M059J (cell line): ENCODE data around the gene GDPD1. TPM values are rescaled to one million over a fixed set of nuclear protein-coding genes. Genes with fewer than 3 reads are reported as not detected.
A peak's percentile ranks its signal among the peaks of the same experiment; 100 is the strongest.
"Not testable (repeated sequence)": the region's sequence is repeated elsewhere in the genome, so short reads cannot be mapped to it uniquely, and the experiment has no call there.

Experiments
- DNase-seq: peaks from one replicate; pipeline ENCODE4 v3.0.0-alpha.2; 2012; ENCODE audit warnings: low read depth
- total RNA-seq: library from RNA; depleted of rRNA; stranded (reverse); fragments of >200 nt; shearing (Covaris generic); gene quantifications from 2 replicates; pipeline ENCODE4 v1.2.3, GENCODE V29; 2014; rRNA removed

Gene GDPD1
- 2.9 TPM in 1 of 2 replicates, not detected in the other for total RNA-seq

- peak; percentile 89 for DNase-seq
Observed at GRCh38 chr17:59220328-59221158, at the start of gene GDPD1. TSS of gene GDPD1 (plus strand) at chr17:59220511. CDS start at chr17:59220610, 99 bp downstream.

GRCh38 chr17:59172436-59173004 lies 47.8 kb upstream of the GDPD1 start:
- no peak for DNase-seq

GRCh38 chr17:59174671-59175070 lies 45.6 kb upstream of the GDPD1 start:
- DNase-seq = no peak

GRCh38 chr17:59175076-59175475 lies 45.2 kb upstream of the GDPD1 start:
- no peak for DNase-seq

- DNase-seq = no peak
Observed at GRCh38 chr17:59178266-59178985, 41.9 kb upstream of the GDPD1 start.

GRCh38 chr17:59179601-59180000 lies 40.7 kb upstream of the GDPD1 start:
- DNase-seq = not testable (repeated sequence)

- no peak for DNase-seq
Observed at GRCh38 chr17:59180626-59181025, 39.7 kb upstream of the GDPD1 start.

- no peak for DNase-seq
Observed at GRCh38 chr17:59181481-59181880, 38.8 kb upstream of the GDPD1 start.

GRCh38 chr17:59185997-59186396 lies 34.3 kb upstream of the GDPD1 start:
- DNase-seq = no peak

- DNase-seq = no peak
Observed at GRCh38 chr17:59186850-59187249, 33.5 kb upstream of the GDPD1 start.

GRCh38 chr17:59190806-59191205 lies 29.5 kb upstream of the GDPD1 start:
- no peak for DNase-seq

GRCh38 chr17:59193336-59193862 lies 26.9 kb upstream of the GDPD1 start:
- DNase-seq = no peak

GRCh38 chr17:59199398-59199797 lies 20.9 kb upstream of the GDPD1 start:
- DNase-seq = no peak

- no peak for DNase-seq
Observed at GRCh38 chr17:59202320-59202719, 18.0 kb upstream of the GDPD1 start.

- no peak for DNase-seq
Observed at GRCh38 chr17:59219370-59219769, 941 bp upstream of the GDPD1 start.

GRCh38 chr17:59219992-59220327 lies 351 bp upstream of the GDPD1 start:
- no peak for DNase-seq

- peak; percentile 7 for DNase-seq
Observed at GRCh38 chr17:59221159-59221847, 992 bp downstream of the GDPD1 start.

- no peak for DNase-seq
Observed at GRCh38 chr17:59223813-59224212, 3.5 kb downstream of the GDPD1 start.

- not testable (repeated sequence) for DNase-seq
Observed at GRCh38 chr17:59228588-59228987, 8.3 kb downstream of the GDPD1 start.

GRCh38 chr17:59230764-59231163 lies 10.5 kb downstream of the GDPD1 start:
- DNase-seq = no peak

- no peak for DNase-seq
Observed at GRCh38 chr17:59234631-59235030, 14.3 kb downstream of the GDPD1 start.

GRCh38 chr17:59238906-59239305 lies 18.6 kb downstream of the GDPD1 start:
- no peak for DNase-seq
